ENCODE measurements around the gene SRD5A1.

Gene SRD5A1

GRCh38 chr5:6686501-6686900, 53.3 kb downstream of the SRD5A1 start:
- no peak overlapping the region for H3K4me3 ChIP-seq (replicated peaks; ENCODE audit: low read depth, low read length)
- no peak for DNase-seq (ENCODE audit: extremely low read depth, low read depth)
- TF ChIP-seq, protein P1, sequence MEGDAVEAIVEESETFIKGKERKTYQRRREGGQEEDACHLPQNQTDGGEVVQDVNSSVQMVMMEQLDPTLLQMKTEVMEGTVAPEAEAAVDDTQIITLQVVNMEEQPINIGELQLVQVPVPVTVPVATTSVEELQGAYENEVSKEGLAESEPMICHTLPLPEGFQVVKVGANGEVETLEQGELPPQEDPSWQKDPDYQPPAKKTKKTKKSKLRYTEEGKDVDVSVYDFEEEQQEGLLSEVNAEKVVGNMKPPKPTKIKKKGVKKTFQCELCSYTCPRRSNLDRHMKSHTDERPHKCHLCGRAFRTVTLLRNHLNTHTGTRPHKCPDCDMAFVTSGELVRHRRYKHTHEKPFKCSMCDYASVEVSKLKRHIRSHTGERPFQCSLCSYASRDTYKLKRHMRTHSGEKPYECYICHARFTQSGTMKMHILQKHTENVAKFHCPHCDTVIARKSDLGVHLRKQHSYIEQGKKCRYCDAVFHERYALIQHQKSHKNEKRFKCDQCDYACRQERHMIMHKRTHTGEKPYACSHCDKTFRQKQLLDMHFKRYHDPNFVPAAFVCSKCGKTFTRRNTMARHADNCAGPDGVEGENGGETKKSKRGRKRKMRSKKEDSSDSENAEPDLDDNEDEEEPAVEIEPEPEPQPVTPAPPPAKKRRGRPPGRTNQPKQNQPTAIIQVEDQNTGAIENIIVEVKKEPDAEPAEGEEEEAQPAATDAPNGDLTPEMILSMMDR (IDR thresholded peaks at IDR 0.05; ENCODE audit: low read depth, low read length, missing control alignments), result no peak

- H3K4me3 ChIP-seq (replicated peaks; ENCODE audit: low read depth, low read length), result peak overlapping the region; percentile 1; the same call in 1 of the 2 replicates
- TF ChIP-seq, protein P1 (IDR thresholded peaks at IDR 0.05; ENCODE audit: low read depth, low read length, missing control alignments), result no peak
- no peak for DNase-seq (ENCODE audit: extremely low read depth, low read depth)
Measured at GRCh38 chr5:6686915-6687409, 53.7 kb downstream of the SRD5A1 start.

- no peak for DNase-seq (ENCODE audit: extremely low read depth, low read depth)
- no peak overlapping the region for H3K4me3 ChIP-seq (replicated peaks; ENCODE audit: low read depth, low read length)
- TF ChIP-seq, protein P1 (IDR thresholded peaks at IDR 0.05; ENCODE audit: low read depth, low read length, missing control alignments), result no peak
Measured at GRCh38 chr5:6687505-6687904, 54.3 kb downstream of the SRD5A1 start.

DNA sequence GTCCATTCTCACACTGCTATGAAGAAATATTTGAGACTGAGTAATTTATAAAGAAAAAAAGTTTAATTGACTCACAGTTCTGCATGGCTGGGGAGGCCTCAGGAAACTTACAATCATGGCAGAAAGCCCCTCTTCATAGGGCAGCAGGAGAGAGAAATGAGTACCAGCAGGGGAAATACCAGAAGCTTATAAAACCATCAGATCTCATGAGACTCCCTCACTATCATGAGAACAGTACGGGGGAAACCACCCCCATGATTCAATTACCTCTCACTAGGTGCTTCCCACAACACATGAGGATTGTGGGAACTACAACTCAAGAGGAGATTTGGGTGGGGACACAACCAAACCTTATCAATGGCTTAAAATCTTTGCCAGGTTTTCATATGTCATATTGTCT, 59.7 kb downstream of the SRD5A1 start:
- TF ChIP-seq, protein P1 (IDR thresholded peaks at IDR 0.05; ENCODE audit: low read depth, low read length, missing control alignments), result no peak
- no peak for DNase-seq (ENCODE audit: extremely low read depth, low read depth)
- no peak overlapping the region for H3K4me3 ChIP-seq (replicated peaks; ENCODE audit: low read depth, low read length)

DNA sequence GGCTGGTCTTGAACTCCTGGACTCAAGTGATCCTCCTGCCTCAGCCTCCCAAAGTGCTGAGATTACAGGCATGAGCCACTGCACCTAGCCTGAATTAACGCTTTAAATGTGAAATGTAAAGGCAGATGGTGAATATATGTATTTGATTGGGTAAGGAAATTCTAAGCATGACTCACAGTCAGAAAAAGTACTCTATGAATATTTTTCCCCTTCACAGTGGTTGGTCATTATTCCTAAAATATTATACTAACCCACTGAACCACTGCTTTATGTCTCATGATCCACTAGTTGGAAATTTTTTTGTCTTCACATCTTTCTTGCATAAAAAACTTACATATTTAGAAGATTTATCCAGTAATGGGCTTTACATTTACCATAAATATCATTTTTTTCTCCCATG, 65.5 kb downstream of the SRD5A1 start:
- TF ChIP-seq, protein P1 (IDR thresholded peaks at IDR 0.05; ENCODE audit: low read depth, low read length, missing control alignments), result no peak
- no peak for DNase-seq (ENCODE audit: extremely low read depth, low read depth)

DNA sequence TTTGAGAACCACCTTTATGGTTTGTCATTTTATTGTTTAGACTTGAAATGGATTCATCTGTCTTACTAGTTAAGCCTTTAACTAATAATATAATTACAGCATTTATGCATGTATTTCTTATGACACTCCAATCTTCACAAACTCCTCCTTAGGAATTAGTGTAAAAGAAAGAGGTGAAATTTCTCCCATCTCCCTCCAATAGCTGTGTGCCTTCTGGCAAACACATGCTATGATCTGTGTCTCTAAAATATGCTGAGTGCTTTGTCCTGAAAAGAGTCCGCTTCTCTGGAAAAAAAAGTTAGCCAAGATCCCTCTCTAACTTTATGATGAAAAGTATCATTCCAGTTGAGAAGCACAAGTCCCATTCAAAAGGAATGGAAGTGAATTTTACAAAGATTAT, 66.1 kb downstream of the SRD5A1 start:
- no peak for DNase-seq (ENCODE audit: extremely low read depth, low read depth)
- TF ChIP-seq, protein P1 (IDR thresholded peaks at IDR 0.05; ENCODE audit: low read depth, low read length, missing control alignments), result no peak
- H3K4me3 ChIP-seq (replicated peaks; ENCODE audit: low read depth, low read length), result no peak overlapping the region

More for the DNA sequence above, 65.5 kb downstream of the SRD5A1 start:
- H3K4me3 ChIP-seq (replicated peaks; ENCODE audit: low read depth, low read length), result no peak overlapping the region

DNA sequence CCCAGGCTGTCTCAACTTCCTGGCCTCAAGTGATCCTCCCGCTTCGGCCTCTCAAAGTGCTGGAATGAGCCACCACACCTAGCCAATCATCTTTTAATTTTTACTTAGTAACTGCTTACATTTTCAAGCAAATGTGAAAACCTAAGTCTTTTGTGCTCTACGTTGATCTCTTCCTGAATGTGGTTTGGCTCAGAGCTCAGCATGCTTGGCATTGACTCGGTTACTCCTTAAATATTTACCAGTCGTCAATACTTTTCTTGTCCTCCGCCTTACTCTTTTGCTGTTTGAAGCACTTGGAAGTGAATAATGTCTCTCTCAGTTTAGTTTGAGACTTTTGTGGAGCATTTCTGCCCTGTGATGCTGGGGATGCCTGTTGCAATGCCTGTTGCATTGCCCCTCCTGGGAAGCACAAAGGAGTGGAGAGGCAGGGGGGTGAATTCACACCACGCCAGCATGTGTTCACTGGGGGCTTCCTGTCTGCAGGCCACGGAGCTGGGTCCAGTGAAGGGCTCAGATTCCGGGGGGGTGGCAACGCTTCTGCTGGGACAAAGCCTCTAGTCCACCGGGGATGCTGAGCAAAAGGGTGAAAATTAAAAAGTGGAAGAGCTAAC, 66.9 kb downstream of the SRD5A1 start:
- DNase-seq (ENCODE audit: extremely low read depth, low read depth), result no peak
- no peak overlapping the region for H3K4me3 ChIP-seq (replicated peaks; ENCODE audit: low read depth, low read length)
- TF ChIP-seq, protein P1 (IDR thresholded peaks at IDR 0.05; ENCODE audit: low read depth, low read length, missing control alignments), result no peak

Data from HFF-Myc (cell line).